Tongue (tissue), 2 donors: ENCODE data around the gene PRMT1. TPM values are rescaled to one million over a fixed set of nuclear protein-coding genes. Genes with fewer than 3 reads are reported as not detected.

ENCODE experiments used
- DNase-seq: peaks from one replicate; pipeline ENCODE4 v3.0.0-alpha.2; 2015
- total RNA-seq: library from RNA; depleted of rRNA; stranded (reverse); fragments of >200 nt; gene quantifications from one replicate; pipeline ENCODE4 v1.2.3, GENCODE V29; 2014

PRMT1 gene
- total RNA-seq, 1 donor from 2014 or later, result 208 TPM

DNA sequence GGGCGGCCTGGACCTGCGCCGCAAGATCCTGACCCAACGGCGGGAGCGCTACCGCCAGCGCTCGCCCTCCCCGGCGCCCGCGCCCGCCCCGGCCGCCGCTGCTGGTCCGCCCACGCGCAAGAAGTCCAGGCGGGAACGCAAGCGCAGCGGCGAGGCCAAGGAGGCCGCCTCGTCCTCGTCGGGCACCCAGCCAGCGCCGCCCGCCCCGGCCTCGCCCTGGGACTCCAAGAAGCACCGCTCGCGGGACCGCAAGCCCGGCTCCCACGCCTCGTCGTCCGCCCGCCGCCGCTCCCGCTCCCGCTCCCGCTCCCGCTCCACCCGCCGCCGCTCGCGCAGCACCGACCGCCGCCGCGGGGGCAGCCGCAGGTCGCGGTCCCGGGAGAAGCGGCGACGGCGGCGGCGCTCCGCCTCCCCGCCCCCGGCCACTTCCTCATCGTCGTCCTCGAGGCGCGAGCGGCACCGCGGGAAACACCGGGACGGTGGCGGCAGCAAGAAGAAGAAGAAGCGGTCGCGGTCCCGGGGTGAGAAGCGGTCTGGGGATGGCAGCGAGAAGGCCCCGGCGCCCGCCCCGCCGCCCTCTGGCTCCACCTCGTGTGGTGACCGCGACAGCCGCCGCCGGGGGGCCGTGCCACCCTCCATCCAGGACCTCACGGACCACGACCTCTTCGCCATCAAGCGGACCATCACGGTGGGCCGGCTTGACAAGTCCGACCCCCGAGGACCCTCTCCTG lies 25.1 kb upstream of the PRMT1 start:
- no peak for DNase-seq

DNA sequence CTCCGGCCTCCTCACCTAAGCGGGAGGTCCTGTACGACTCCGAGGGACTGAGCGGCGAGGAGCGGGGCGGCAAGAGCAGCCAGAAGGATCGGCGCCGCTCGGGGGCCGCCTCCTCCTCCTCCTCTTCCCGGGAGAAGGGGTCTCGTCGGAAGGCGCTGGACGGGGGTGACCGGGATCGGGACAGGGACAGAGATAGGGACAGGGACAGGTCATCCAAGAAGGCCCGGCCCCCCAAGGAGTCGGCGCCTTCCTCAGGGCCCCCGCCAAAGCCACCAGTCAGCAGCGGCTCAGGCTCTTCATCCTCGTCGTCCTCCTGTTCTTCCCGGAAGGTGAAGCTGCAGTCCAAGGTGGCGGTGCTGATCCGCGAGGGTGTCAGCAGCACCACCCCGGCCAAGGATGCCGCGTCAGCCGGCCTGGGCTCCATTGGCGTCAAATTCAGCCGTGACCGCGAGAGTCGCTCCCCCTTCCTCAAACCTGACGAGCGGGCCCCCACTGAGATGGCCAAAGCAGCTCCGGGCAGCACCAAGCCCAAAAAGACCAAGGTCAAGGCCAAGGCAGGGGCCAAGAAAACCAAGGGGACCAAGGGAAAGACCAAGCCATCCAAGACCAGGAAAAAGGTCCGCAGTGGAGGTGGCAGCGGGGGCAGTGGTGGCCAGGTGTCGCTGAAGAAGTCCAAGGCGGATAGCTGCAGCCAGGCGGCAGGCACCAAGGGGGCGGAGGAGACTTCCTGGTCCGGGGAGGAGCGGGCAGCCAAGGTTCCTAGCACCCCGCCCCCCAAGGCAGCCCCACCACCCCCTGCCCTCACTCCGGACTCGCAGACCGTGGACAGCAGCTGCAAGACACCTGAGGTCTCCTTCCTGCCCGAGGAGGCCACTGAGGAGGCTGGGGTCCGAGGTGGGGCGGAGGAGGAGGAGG lies 24.3 kb upstream of the PRMT1 start:
- no peak for DNase-seq

- no peak for DNase-seq
Observed at GRCh38 chr19:49653466-49653806, 23.6 kb upstream of the PRMT1 start.

DNA sequence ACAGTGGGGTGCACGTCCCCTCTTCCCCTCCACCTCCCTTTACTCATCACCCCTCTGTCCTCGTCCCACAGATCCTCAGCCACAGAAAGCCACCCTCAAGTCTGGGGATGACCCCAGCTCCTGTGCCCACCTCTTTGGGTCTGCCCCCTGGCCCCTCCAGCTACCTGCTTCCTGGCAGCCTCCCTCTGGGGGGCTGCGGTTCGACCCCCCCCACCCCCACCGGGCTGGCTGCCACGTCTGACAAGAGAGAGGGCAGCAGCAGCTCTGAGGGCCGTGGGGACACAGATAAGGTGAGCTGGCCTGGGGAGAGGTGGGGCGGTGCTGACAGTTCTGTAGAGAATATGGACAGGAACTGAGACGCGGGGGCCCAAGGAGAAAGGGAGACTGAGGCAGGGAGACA lies 22.5 kb upstream of the PRMT1 start:
- DNase-seq, result no peak

GRCh38 chr19:49655570-49656455 lies 21.3 kb upstream of the PRMT1 start:
- DNase-seq, result no peak

- no peak for DNase-seq
Observed at GRCh38 chr19:49656456-49657109, 20.5 kb upstream of the PRMT1 start.

- no peak for DNase-seq
Observed at GRCh38 chr19:49657493-49658138, 19.5 kb upstream of the PRMT1 start.

DNA sequence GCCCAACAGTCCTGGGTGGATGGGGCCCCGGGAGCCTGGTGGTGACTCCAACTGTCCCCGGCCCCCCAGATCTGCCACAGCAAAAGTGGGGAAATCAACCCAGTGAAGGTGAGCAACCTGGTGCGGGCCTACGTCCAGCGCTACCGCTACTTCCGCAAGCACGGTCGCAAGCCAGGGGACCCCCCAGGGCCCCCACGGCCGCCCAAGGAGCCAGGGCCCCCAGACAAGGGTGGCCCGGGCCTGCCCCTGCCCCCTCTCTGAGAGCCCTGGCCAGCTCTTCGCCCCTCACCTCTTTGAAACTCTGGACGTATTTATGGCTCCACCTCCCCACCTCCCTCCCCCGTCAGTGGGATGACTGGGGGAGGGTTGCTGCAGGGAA lies 18.9 kb upstream of the PRMT1 start:
- no peak for DNase-seq

- no peak for DNase-seq
Observed at GRCh38 chr19:49658566-49659442, 18.3 kb upstream of the PRMT1 start.

- no peak for DNase-seq
Observed at GRCh38 chr19:49660338-49660961, 16.6 kb upstream of the PRMT1 start.

DNA sequence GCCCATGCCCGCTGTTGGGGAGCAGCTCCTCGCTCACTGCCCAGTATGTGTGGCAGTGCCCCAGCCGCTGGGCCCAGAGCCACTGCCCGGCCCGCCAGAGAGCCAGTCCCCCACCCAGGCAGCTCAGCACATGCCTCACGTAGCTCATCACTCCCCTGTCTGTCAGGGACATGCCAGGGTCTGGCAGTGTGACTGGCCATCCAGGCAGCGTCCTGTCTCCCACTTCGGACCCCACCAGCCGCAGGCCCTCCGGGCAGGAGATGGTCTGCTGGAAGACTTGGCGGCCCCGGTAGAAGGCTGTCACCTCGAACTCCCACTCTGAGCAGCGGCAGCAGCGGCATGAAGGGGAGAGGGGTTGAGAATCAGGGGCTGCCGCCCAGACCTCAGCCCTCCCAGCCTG lies 15.1 kb upstream of the PRMT1 start:
- no peak for DNase-seq

DNA sequence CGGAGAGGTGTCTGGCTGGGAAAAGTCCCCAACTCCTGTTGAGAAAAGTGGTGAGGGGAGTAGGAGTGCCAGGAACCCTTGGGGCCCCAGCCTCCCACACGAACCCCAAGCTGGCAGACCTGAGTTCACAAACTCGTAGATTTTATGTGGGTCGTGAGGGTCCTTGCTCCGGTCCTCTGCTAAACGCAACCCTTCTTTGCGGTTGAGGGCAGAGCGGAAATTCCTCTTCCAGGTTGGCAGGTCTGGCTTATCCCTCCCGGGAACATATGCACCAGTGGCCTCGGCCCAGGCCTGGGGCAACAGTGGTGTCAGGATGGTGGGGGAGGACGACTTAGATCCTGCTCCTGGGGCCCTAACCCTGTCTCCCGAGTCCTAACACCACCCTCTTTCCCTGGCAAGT lies 13.8 kb upstream of the PRMT1 start:
- no peak for DNase-seq

DNA sequence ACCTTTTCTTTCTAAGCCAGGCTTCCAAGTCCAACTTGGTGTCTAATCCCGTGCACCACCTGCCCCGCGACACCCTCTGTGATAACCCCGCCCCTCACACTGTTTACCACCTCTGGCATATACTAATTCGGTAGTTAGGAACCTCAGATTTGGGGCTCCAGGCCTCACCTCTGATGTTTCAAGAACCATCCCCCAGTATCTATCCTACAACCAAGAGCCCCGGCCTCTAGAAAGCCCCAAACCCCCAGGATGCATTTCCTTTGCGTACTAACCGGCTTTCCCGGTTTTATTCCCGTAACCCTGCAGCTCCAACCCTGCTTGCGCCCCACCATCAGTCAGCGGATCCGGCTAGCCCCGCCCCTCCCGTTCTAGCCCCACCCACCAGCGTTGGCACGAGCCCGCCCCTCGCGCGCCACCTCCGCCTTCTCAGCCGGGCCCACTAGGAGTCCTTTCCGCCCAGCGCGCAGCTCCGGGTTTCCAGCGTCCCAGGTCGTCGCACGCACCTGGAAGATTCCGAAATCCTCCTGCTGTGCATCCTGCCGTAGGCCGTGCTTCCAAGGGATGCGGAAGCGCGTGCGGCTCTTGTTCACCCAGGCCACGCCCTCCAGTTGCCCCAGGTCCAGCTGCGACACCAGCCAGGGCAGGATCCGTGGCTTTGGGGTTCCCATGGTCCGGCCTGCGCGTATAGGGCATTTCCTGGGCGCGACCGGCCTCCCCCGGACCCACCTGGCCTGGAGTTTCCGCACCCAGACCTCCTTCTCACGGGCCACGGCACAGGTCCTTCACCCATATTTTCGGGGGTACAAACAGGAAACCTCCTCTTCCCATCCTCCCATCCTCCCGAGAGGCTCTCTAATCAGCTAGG lies 12.7 kb upstream of the PRMT1 start:
- peak; percentile 90 for DNase-seq

DNA sequence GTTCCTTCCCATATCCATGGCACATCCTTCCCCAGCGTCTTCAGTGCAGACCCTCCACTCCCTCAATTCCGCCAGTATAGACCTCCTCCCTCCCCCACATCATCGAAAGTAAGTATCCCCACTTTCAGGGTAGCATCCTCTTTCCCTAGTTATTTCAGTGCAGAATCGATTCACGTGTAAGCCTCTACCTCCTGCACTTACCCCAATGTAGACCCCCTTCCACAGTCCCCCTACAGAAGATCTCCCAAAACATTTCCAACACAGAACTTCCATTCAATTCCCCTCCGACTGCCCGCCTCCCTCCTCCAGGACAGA lies 12.1 kb upstream of the PRMT1 start:
- no peak for DNase-seq

GRCh38 chr19:49665351-49666119 lies 11.5 kb upstream of the PRMT1 start, which contains the start of the genes BCL2L12 and IRF3:
TSS of gene BCL2L12 (plus strand) at chr19:49665933. CDS start at chr19:49666693, 760 bp downstream.
TSS of gene IRF3 (minus strand) at chr19:49665857. CDS start at chr19:49664838, 1,019 bp downstream.
- peak; percentile 99 for DNase-seq

GRCh38 chr19:49666120-49666444 lies 11.0 kb upstream of the PRMT1 start:
- DNase-seq, result no peak

DNA sequence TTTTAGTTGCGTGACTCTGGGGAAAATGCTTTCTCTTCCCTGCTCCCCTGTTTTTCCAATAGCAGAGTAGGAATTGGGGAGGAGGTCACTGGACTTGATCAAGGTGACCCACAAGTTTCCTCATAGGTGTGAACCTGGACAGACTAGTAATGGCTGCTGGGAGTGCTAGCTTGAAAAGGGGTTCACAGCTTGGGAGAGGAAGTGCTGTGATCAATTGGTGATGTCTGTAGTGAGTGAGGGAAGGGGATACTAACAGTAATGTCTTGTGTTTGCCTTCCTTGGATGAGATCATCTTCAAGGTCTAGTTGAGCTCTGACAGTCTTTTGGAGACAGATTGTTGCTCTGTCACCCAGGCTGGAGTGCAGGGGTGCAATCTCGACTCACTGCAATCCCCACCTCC lies 9.6 kb upstream of the PRMT1 start:
- no peak for DNase-seq

DNA sequence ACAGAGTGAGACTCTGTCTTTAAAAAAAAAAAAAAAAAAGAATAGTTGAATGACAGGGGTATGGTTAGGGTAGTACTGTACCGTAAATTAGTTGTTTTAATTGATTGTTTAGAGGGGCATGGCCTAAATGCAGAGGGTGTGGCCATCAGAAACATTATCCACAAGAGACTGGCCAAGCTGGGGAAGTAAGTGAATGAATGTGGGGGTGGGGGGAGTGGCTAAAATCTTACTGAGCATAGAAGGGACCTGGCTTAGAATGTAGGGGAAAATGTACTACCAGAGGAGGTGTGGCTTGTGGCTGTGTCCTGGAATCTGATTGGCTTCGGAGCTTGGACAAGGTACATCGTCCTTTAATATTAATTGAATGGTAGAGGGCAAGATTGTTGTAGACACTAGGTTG lies 7.6 kb upstream of the PRMT1 start:
- DNase-seq, result no peak
